ENCODE measurements around the gene CNTF.
A peak's percentile ranks its signal among the peaks of the same experiment; 100 is the strongest.

The CNTF gene

DNA sequence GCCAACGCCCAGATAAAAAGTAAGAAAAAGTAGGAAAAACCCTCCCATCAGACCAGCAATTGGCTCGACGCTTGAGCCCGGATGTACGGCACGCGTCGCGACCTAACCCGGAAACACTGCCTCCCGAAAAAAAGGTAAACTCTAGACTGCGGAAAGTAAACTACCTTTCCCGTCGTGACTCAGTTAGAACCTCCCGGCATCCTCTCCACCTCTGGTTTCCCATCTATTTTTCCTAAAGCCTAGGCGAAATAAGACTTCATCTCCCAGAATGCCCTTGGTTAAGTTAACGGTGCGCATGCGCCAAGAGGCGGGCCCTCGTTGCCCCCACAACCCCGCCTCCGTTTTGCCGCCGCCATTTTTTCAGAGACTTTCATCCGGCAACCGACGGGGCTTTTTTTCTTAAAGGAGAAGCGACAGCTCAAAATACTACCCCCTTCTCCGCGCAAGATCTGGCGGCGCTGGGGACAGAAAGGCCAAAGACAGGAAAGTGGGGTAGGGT lies 44.3 kb upstream of the CNTF start:
- Histone ChIP-seq H2AFZ (ENCODE audit: low read length) (no peak overlapping the region), H3F3A (ENCODE audit: insufficient read depth, low read length) (0 out of 2 replicates have a peak, but pooled peaks cover 3% of the 10 kb centered on the region), H3K4me1 (ENCODE audit: insufficient read depth, low read length, severe bottlenecking) (peaks cover 58% of the 10 kb centered on the region)

DNA sequence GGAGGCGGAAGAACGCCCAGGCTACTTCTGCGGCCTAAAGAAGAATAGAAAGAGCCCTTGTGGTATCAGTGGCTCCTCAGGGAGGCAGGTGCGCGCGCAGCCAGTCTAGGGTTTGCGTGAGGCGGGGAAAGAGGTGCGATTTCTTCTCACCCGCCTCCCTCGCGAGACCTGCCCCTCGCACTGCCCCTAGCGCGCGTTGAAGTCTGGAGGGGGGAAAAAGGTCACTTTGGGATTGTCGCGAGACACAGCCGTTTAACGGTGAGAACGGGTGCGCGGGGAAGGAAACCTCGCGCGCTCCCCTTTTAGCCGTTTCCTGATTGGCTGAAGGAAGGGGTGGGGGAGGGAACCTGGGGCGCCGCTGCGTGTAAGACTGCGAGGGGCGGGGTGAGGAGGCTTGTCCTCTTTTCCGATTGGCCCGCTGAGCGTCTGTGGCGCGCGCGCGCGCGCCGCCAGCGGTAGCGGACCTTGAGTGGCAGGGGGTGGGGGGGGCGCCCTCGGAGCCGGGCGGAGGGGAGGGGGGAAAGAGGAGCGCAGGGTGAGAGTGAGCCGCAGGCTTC lies 43.8 kb upstream of the CNTF start, which contains the start of gene ZFP91:
Gene ZFP91 (plus strand): TSS at position 429 of the 557 bp plus-strand sequence. CDS start 219 bp downstream, outside the sequence.
- H3K36me3 ChIP-seq (ENCODE audit: insufficient read depth, low read length) = peaks cover 17% of the 10 kb centered on the region
- no peaks in the 10 kb centered on the region for H4K20me1 ChIP-seq (ENCODE audit: insufficient read depth, low read length)
- no peaks in the 10 kb centered on the region for H3K9me3 ChIP-seq (ENCODE audit: low read length)
- TF ChIP-seq, protein P1, sequence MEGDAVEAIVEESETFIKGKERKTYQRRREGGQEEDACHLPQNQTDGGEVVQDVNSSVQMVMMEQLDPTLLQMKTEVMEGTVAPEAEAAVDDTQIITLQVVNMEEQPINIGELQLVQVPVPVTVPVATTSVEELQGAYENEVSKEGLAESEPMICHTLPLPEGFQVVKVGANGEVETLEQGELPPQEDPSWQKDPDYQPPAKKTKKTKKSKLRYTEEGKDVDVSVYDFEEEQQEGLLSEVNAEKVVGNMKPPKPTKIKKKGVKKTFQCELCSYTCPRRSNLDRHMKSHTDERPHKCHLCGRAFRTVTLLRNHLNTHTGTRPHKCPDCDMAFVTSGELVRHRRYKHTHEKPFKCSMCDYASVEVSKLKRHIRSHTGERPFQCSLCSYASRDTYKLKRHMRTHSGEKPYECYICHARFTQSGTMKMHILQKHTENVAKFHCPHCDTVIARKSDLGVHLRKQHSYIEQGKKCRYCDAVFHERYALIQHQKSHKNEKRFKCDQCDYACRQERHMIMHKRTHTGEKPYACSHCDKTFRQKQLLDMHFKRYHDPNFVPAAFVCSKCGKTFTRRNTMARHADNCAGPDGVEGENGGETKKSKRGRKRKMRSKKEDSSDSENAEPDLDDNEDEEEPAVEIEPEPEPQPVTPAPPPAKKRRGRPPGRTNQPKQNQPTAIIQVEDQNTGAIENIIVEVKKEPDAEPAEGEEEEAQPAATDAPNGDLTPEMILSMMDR (IDR thresholded peaks at IDR 0.05; ENCODE audit: low read length) = no peak
- TF ChIP-seq EZH2 (IDR thresholded peaks at IDR 0.05; ENCODE audit: borderline replicate concordance, low read length) = no peak
- no peak within 1 kb of the TSS for H2AFZ ChIP-seq (ENCODE audit: low read length)
- H3K27ac ChIP-seq (ENCODE audit: low read depth, low read length, poor library complexity, severe bottlenecking) = peak within 1 kb of the TSS; percentile 99
- no peaks in the 10 kb centered on the region for H3K27me3 ChIP-seq (ENCODE audit: insufficient read depth, low read length)
- H3K4me3 ChIP-seq (ENCODE audit: low read depth, low read length, poor library complexity, severe bottlenecking) = peak within 1 kb of the TSS; percentile 91
- peaks cover 67% of the 10 kb centered on the region for H3K79me2 ChIP-seq (ENCODE audit: insufficient read depth, low read length)
- peak within 1 kb of the TSS; percentile 95 for H3K4me2 ChIP-seq (ENCODE audit: low read length)
- H3K4me1 ChIP-seq (ENCODE audit: insufficient read depth, low read length, severe bottlenecking) = peaks cover 58% of the 10 kb centered on the region
- 0 out of 2 replicates have a peak, but pooled peaks cover 3% of the 10 kb centered on the region for H3F3A ChIP-seq (ENCODE audit: insufficient read depth, low read length)
- H3K9ac ChIP-seq (ENCODE audit: low read length) = peak within 1 kb of the TSS; percentile 98
- H3K9me2 ChIP-seq (ENCODE audit: low read depth, low read length) = no peaks in the 10 kb centered on the region

More for the DNA sequence above, 44.3 kb upstream of the CNTF start:
- no peaks in the 10 kb centered on the region for H3K9me3 ChIP-seq (ENCODE audit: low read length)
- no peaks in the 10 kb centered on the region for H4K20me1 ChIP-seq (ENCODE audit: insufficient read depth, low read length)
- peak overlapping the region; percentile 73 for H3K4me3 ChIP-seq (ENCODE audit: low read depth, low read length, poor library complexity, severe bottlenecking)
- H3K27ac ChIP-seq (ENCODE audit: low read depth, low read length, poor library complexity, severe bottlenecking) = peak overlapping the region; percentile 99
- peak overlapping the region; percentile 95 for H3K4me2 ChIP-seq (ENCODE audit: low read length)
- H3K27me3 ChIP-seq (ENCODE audit: insufficient read depth, low read length) = no peaks in the 10 kb centered on the region
- H3K9me2 ChIP-seq (ENCODE audit: low read depth, low read length) = no peaks in the 10 kb centered on the region
- peaks cover 67% of the 10 kb centered on the region for H3K79me2 ChIP-seq (ENCODE audit: insufficient read depth, low read length)
- H3K36me3 ChIP-seq (ENCODE audit: insufficient read depth, low read length) = peaks cover 17% of the 10 kb centered on the region
- no peak for TF ChIP-seq EZH2 (IDR thresholded peaks at IDR 0.05; ENCODE audit: borderline replicate concordance, low read length)
- TF ChIP-seq, protein P1 (IDR thresholded peaks at IDR 0.05; ENCODE audit: low read length) = no peak
- peak overlapping the region; percentile 92 for H3K9ac ChIP-seq (ENCODE audit: low read length)

DNA sequence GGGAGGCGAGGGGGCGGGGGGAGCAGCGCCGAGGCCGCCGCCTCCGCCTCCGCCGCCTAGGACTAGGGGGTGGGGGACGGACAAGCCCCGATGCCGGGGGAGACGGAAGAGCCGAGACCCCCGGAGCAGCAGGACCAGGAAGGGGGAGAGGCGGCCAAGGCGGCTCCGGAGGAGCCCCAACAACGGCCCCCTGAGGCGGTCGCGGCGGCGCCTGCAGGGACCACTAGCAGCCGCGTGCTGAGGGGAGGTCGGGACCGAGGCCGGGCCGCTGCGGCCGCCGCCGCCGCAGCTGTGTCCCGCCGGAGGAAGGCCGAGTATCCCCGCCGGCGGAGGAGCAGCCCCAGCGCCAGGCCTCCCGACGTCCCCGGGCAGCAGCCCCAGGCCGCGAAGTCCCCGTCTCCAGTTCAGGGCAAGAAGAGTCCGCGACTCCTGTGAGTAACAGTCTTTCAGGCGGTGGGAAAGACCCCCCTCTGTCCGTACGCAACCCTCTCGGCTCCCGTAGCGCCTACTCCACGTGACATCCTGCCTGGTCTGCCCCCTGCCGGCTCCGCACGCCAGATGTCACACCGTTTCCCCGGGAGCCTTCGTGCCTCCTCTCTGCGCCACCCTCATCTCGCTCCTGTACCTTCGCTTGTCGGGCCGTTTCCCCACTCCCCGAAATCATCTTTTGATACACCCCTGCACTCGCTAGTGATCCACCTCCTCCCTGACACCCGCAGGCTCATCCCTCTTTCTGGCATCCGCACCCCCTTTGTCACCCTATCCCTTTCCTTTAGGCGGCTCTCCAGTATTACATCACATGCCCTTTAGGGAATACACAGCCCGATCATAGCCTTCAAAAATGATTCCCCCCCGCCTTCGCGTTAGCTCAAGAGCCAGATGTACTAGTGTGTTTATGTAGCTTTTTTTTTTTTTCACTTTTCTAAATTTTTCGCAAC lies 43.0 kb upstream of the CNTF start:
- Histone ChIP-seq H3K79me2 (ENCODE audit: insufficient read depth, low read length) (peaks cover 67% of the 10 kb centered on the region), H3K9me3 (ENCODE audit: low read length) (no peaks in the 10 kb centered on the region), H3K9me2 (ENCODE audit: low read depth, low read length) (no peaks in the 10 kb centered on the region), H3K4me2 (ENCODE audit: low read length) (peak overlapping the region; percentile 86), H2AFZ (ENCODE audit: low read length) (no peak overlapping the region), H3K27ac (ENCODE audit: low read depth, low read length, poor library complexity, severe bottlenecking) (peak overlapping the region; percentile 84), H3K36me3 (ENCODE audit: insufficient read depth, low read length) (peaks cover 18% of the 10 kb centered on the region), H3K27me3 (ENCODE audit: insufficient read depth, low read length) (no peaks in the 10 kb centered on the region), H3F3A (ENCODE audit: insufficient read depth, low read length) (0 out of 2 replicates have a peak, but pooled peaks cover 3% of the 10 kb centered on the region), H3K9ac (ENCODE audit: low read length) (peak overlapping the region; percentile 98), H3K4me1 (ENCODE audit: insufficient read depth, low read length, severe bottlenecking) (peaks cover 59% of the 10 kb centered on the region), H3K4me3 (ENCODE audit: low read depth, low read length, poor library complexity, severe bottlenecking) (peak overlapping the region; percentile 91), H4K20me1 (ENCODE audit: insufficient read depth, low read length) (no peaks in the 10 kb centered on the region)
- no peak for TF ChIP-seq EZH2 (IDR thresholded peaks at IDR 0.05; ENCODE audit: borderline replicate concordance, low read length)
- TF ChIP-seq, protein P1 (IDR thresholded peaks at IDR 0.05; ENCODE audit: low read length) = peak; percentile 75
